Astrocyte (in vitro differentiated cells and primary cell): ENCODE measurements around the gene HBS1L. TPM values are rescaled to one million over a fixed set of nuclear protein-coding genes. Genes with fewer than 3 reads are reported as not detected.

Source experiments
- DNase-seq: peaks from one replicate; pipeline ENCODE4 v3.0.0-alpha.2; 2010; ENCODE audit warnings: low read depth
- FAIRE-seq: peaks from 2 replicates; lab custom pipeline; 2011; peaks lifted over from hg19 to GRCh38; lab: Jason Lieb, UNC
- H2AFZ ChIP-seq: 2 replicates; pipeline ENCODE4 v1.6.0; 2012; ENCODE audit warnings: low read depth, low read length, inconsistent platforms
- H3K27ac ChIP-seq: 2 replicates; pipeline ENCODE4 v1.5.1; 2011; ENCODE audit warnings: low read depth, low read length, inconsistent platforms
- H3K27me3 ChIP-seq: 2 replicates; pipeline ENCODE4 v1.6.0; 2011; ENCODE audit warnings: low read length, inconsistent platforms; ENCODE audit not compliant: insufficient read depth
- H3K36me3 ChIP-seq: 2 replicates; pipeline ENCODE4 v1.5.1; 2011; ENCODE audit warnings: low read length, inconsistent platforms; ENCODE audit not compliant: insufficient read depth
- H3K4me1 ChIP-seq: 2 replicates; pipeline ENCODE4 v1.5.1; 2011; ENCODE audit warnings: low read length, inconsistent platforms; ENCODE audit not compliant: insufficient read depth
- H3K4me2 ChIP-seq: 2 replicates; pipeline ENCODE4 v1.6.0; 2012; ENCODE audit warnings: low read length, inconsistent platforms
- H3K4me3 ChIP-seq: 2 replicates; pipeline ENCODE4 v1.5.1; 2011; ENCODE audit warnings: low read depth, mild to moderate bottlenecking, low read length, inconsistent platforms; ENCODE audit not compliant: insufficient read depth
- H3K79me2 ChIP-seq: 2 replicates; pipeline ENCODE4 v1.6.0; 2012; ENCODE audit warnings: mild to moderate bottlenecking, low read length, inconsistent platforms; ENCODE audit not compliant: insufficient read depth
- H3K9ac ChIP-seq: 2 replicates; pipeline ENCODE4 v1.6.0; 2012; ENCODE audit warnings: mild to moderate bottlenecking, low read length, inconsistent platforms
- H3K9me3 ChIP-seq: 2 replicates; pipeline ENCODE4 v1.5.1; 2012; ENCODE audit warnings: low read depth, mild to moderate bottlenecking, low read length, inconsistent platforms; ENCODE audit not compliant: insufficient read depth
- H4K20me1 ChIP-seq: 2 replicates; pipeline ENCODE4 v1.6.0; 2012; ENCODE audit warnings: low read length, inconsistent platforms; ENCODE audit not compliant: insufficient read depth
- H3K27ac Mint-ChIP-seq: one replicate; pipeline ENCODE4 v1.8.0; 2021; ENCODE audit warnings: mild to moderate bottlenecking, mixed read lengths; ENCODE audit not compliant: unreplicated experiment
- H3K27me3 Mint-ChIP-seq: one replicate; pipeline ENCODE4 v1.8.0; 2021; ENCODE audit warnings: low read depth, mixed read lengths; ENCODE audit not compliant: unreplicated experiment
- H3K36me3 Mint-ChIP-seq: one replicate; pipeline ENCODE4 v1.8.0; 2021; ENCODE audit warnings: low read depth, mixed read lengths; ENCODE audit not compliant: unreplicated experiment
- H3K4me1 Mint-ChIP-seq: one replicate; pipeline ENCODE4 v1.8.0; 2021; ENCODE audit warnings: low read depth, mixed read lengths; ENCODE audit not compliant: unreplicated experiment
- H3K4me3 Mint-ChIP-seq: one replicate; pipeline ENCODE4 v1.8.0; 2021; ENCODE audit warnings: mild to moderate bottlenecking, moderate library complexity, mixed read lengths; ENCODE audit not compliant: unreplicated experiment
- H3K9me3 Mint-ChIP-seq: one replicate; pipeline ENCODE4 v1.8.0; 2021; ENCODE audit warnings: mild to moderate bottlenecking, mixed read lengths; ENCODE audit not compliant: unreplicated experiment
- EZH2 ChIP-seq: IDR thresholded peaks from 2 replicates; pipeline ENCODE4 v1.6.1; 2012; ENCODE audit warnings: mild to moderate bottlenecking, low read length, inconsistent platforms; ENCODE audit not compliant: insufficient read depth
- total RNA-seq: library from RNA; stranded (reverse); gene quantifications from 2 replicates; pipeline ENCODE4 v1.2.1, GENCODE V29; 2021
- TF ChIP-seq, protein P1 (sequence below): IDR thresholded peaks from 2 replicates; pipeline ENCODE4 v1.5.1; 2011; ENCODE audit warnings: low read depth, mild to moderate bottlenecking, inconsistent platforms, low read length, moderate library complexity; ENCODE audit not compliant: insufficient read depth

The HBS1L gene
- total RNA-seq, 1 donor from 2014 or later, result 87.8 TPM

DNA sequence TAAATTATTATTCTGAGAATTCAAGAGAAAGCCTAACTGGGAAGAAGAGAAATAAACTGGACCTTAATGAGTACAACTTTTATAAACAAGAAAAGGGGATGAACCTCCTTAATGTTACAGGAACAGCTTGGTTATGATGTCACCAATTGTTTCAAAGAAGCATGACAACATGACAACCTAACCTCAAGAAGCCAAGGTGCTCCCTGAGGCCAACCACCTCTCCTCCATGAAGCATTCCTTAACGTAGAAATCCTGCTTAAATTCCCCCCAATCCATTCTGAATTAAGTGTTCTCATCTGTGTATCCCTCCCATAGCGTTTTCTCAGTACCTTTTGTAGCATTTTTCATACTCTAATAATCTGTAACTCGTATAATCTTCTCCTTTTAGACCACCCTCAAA lies 1.7 kb downstream of the HBS1L start:
- Mint-ChIP-seq H3K36me3 (peaks cover 3% of the 10 kb centered on the region), H3K4me1 (peaks cover 3% of the 10 kb centered on the region), H3K27me3 (no peaks in the 10 kb centered on the region), H3K4me3 (peak overlapping the region; percentile 97), H3K9me3 (no peaks in the 10 kb centered on the region), H3K27ac (peak overlapping the region; percentile 6)
- H2AFZ ChIP-seq, result no peak overlapping the region
- TF ChIP-seq EZH2, result no peak
- TF ChIP-seq, protein P1, sequence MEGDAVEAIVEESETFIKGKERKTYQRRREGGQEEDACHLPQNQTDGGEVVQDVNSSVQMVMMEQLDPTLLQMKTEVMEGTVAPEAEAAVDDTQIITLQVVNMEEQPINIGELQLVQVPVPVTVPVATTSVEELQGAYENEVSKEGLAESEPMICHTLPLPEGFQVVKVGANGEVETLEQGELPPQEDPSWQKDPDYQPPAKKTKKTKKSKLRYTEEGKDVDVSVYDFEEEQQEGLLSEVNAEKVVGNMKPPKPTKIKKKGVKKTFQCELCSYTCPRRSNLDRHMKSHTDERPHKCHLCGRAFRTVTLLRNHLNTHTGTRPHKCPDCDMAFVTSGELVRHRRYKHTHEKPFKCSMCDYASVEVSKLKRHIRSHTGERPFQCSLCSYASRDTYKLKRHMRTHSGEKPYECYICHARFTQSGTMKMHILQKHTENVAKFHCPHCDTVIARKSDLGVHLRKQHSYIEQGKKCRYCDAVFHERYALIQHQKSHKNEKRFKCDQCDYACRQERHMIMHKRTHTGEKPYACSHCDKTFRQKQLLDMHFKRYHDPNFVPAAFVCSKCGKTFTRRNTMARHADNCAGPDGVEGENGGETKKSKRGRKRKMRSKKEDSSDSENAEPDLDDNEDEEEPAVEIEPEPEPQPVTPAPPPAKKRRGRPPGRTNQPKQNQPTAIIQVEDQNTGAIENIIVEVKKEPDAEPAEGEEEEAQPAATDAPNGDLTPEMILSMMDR, result no peak
- H3K9ac ChIP-seq, result peak overlapping the region; percentile 11
- H3K4me2 ChIP-seq, result peak overlapping the region; percentile 95
- H4K20me1 ChIP-seq, result peaks cover 33% of the 10 kb centered on the region
- H3K9me3 ChIP-seq, result no peaks in the 10 kb centered on the region
- DNase-seq (no peak), FAIRE-seq (no peak)
- H3K4me1 ChIP-seq, result peaks cover 8% of the 10 kb centered on the region
- peak overlapping the region; percentile 99 for H3K4me3 ChIP-seq
- H3K36me3 ChIP-seq, result peaks cover 6% of the 10 kb centered on the region
- no peak overlapping the region for H3K27ac ChIP-seq
- peaks cover 64% of the 10 kb centered on the region for H3K79me2 ChIP-seq
- no peaks in the 10 kb centered on the region for H3K27me3 ChIP-seq

DNA sequence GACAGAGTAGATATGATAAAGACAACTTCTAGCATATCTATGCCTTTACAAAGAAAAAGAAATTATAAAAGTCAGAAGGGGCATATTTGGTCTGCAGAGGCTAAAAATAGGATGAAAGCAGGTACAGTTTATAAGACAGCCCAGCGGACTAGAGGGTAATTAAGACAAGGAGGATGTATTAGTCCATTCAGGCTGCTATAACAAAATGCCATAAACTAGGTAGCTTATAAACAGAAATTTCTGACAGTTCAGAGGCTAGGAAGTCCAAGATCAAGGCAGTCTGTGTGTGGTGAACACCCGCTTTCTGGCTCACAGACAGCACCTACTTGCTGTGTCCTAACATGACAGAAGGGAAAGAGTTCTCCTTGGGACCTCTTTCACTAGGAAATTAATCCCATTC lies 5.7 kb downstream of the HBS1L start:
- Histone ChIP-seq H3K79me2 (peaks cover 97% of the 10 kb centered on the region), H3K27ac (no peak overlapping the region), H3K4me1 (peaks cover 8% of the 10 kb centered on the region), H2AFZ (no peak overlapping the region), H3K9ac (no peak overlapping the region), H3K4me3 (no peak overlapping the region), H3K27me3 (no peaks in the 10 kb centered on the region), H3K9me3 (no peaks in the 10 kb centered on the region), H4K20me1 (peaks cover 64% of the 10 kb centered on the region), H3K36me3 (peaks cover 6% of the 10 kb centered on the region), H3K4me2 (no peak overlapping the region)
- no peak for DNase-seq
- no peak for FAIRE-seq
- Mint-ChIP-seq H3K36me3 (peaks cover 3% of the 10 kb centered on the region), H3K4me3 (no peak overlapping the region), H3K27ac (no peak overlapping the region), H3K4me1 (peaks cover 4% of the 10 kb centered on the region), H3K27me3 (no peaks in the 10 kb centered on the region), H3K9me3 (no peaks in the 10 kb centered on the region)
- TF ChIP-seq, protein P1, result no peak
- no peak for TF ChIP-seq EZH2

DNA sequence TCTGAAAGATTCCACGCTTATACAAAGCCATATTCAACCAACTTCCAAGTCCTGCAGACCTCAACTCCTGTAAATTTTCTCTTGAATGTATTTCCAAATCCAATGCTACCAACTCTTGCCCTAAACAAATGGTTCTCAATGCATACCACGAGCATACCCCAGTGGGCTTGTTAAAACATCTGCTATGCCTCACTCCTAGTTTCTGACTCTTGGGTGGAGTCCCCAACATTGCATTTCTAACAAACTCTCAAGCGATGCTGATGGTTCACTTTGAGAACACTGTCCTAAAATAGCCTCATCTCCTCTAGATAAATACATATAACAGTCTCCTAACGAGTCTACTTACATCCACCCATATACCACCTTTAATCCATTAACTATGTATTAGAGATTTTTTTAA lies 7.3 kb downstream of the HBS1L start:
- no peaks in the 10 kb centered on the region for H3K27me3 Mint-ChIP-seq
- Histone ChIP-seq H3K4me3 (no peak overlapping the region), H3K4me1 (no peaks in the 10 kb centered on the region), H3K36me3 (peaks cover 6% of the 10 kb centered on the region), H3K9ac (no peak overlapping the region), H3K27ac (no peak overlapping the region), H2AFZ (no peak overlapping the region), H3K4me2 (no peak overlapping the region), H3K9me3 (no peaks in the 10 kb centered on the region), H3K27me3 (no peaks in the 10 kb centered on the region), H4K20me1 (peaks cover 63% of the 10 kb centered on the region), H3K79me2 (peaks cover 97% of the 10 kb centered on the region)
- H3K4me3 Mint-ChIP-seq, result no peak overlapping the region
- H3K27ac Mint-ChIP-seq, result no peak overlapping the region
- TF ChIP-seq EZH2, result no peak
- TF ChIP-seq, protein P1, result no peak
- DNase-seq (no peak), FAIRE-seq (no peak)
- peaks cover 2% of the 10 kb centered on the region for H3K4me1 Mint-ChIP-seq
- H3K9me3 Mint-ChIP-seq, result no peaks in the 10 kb centered on the region
- peaks cover 3% of the 10 kb centered on the region for H3K36me3 Mint-ChIP-seq
